ENCODE results near the gene SPG7. TPM values are rescaled to one million over a fixed set of nuclear protein-coding genes. Genes with fewer than 3 reads are reported as not detected.

Gene SPG7
- total and polyA plus RNA-seq, 2 experiments from 2014 or later = 108 to 222 TPM

DNA sequence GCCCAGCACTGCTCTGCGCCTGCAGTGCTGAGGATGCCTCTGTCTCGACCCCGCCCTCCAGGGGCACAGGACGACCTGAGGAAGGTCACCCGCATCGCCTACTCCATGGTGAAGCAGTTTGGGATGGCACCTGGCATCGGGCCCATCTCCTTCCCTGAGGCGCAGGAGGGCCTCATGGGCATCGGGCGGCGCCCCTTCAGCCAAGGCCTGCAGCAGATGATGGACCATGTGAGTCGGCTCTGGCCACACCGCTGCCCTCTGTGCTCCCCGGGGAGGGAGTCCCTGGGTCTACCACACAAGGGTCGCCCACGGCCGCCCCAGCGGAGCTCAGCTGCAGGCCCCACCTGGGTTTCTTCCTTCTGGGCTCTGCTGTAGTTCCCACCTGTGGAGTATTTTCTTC, 45.5 kb downstream of the SPG7 start:
- no peak for TF ChIP-seq EZH2phosphoT487 (IDR thresholded peaks at IDR 0.05; ENCODE audit: low read depth, severe bottlenecking, unreplicated experiment)
- TF ChIP-seq EZH2 (IDR thresholded peaks at IDR 0.05; ENCODE audit: borderline replicate concordance) = no peak
- TF ChIP-seq, protein P1, sequence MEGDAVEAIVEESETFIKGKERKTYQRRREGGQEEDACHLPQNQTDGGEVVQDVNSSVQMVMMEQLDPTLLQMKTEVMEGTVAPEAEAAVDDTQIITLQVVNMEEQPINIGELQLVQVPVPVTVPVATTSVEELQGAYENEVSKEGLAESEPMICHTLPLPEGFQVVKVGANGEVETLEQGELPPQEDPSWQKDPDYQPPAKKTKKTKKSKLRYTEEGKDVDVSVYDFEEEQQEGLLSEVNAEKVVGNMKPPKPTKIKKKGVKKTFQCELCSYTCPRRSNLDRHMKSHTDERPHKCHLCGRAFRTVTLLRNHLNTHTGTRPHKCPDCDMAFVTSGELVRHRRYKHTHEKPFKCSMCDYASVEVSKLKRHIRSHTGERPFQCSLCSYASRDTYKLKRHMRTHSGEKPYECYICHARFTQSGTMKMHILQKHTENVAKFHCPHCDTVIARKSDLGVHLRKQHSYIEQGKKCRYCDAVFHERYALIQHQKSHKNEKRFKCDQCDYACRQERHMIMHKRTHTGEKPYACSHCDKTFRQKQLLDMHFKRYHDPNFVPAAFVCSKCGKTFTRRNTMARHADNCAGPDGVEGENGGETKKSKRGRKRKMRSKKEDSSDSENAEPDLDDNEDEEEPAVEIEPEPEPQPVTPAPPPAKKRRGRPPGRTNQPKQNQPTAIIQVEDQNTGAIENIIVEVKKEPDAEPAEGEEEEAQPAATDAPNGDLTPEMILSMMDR (IDR thresholded peaks at IDR 0.05; ENCODE audit: poor library complexity) = no peak
- 94% methylated on average over 18 of the region's 18 CpGs for WGBS (ENCODE audit: low lambda C conversion rate, missing lambda C conversion rate)
- H3K9me2 ChIP-seq (replicated peaks; ENCODE audit: insufficient read depth) = no peaks in the 10 kb centered on the region
- H3K79me2 ChIP-seq = no peaks in the 10 kb centered on the region
- DNase-seq (ENCODE audit: low spot score) = no peak
- no peaks in the 10 kb centered on the region for H4K20me1 ChIP-seq (ENCODE audit: insufficient read depth, poor library complexity, severe bottlenecking)
- H2AFZ ChIP-seq = no peak overlapping the region
- no peak overlapping the region for H3K4me2 ChIP-seq
- H3K4me3 ChIP-seq = no peak overlapping the region
- H3K27ac ChIP-seq = no peak overlapping the region
- no peaks in the 10 kb centered on the region for H3K36me3 ChIP-seq (replicated peaks; ENCODE audit: insufficient read depth, low read depth)
- no peaks in the 10 kb centered on the region for H3K4me1 ChIP-seq (ENCODE audit: insufficient read depth)
- H3K27me3 ChIP-seq = no peaks in the 10 kb centered on the region
- no peaks in the 10 kb centered on the region for H3K9me3 ChIP-seq (ENCODE audit: low read depth)

DNA sequence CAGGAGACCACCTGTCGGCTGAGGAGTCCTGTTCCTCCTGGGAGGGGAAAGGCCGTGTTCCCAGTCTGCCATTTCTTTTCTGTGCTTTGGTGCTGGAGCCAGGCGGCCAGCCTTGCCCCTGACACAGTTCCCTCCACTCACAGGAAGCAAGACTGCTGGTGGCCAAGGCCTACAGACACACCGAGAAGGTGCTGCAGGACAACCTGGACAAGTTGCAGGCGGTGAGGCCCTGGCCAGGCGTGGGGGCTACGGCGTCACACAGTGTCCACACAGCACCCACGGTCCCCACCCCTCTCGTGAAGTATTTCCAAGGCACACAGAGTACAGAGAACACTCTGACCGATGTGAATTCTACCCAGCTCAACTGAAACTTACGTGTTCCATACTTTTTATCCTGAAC, 46.1 kb downstream of the SPG7 start:
- H3K27ac ChIP-seq = no peak overlapping the region
- H3K36me3 ChIP-seq (replicated peaks; ENCODE audit: insufficient read depth, low read depth) = no peaks in the 10 kb centered on the region
- H3K9me3 ChIP-seq (ENCODE audit: low read depth) = no peaks in the 10 kb centered on the region
- no peak for TF ChIP-seq EZH2 (IDR thresholded peaks at IDR 0.05; ENCODE audit: borderline replicate concordance)
- TF ChIP-seq, protein P1 (IDR thresholded peaks at IDR 0.05; ENCODE audit: poor library complexity) = no peak
- H4K20me1 ChIP-seq (ENCODE audit: insufficient read depth, poor library complexity, severe bottlenecking) = no peaks in the 10 kb centered on the region
- 97% methylated on average over 12 of the region's 12 CpGs for WGBS (ENCODE audit: low lambda C conversion rate, missing lambda C conversion rate)
- no peaks in the 10 kb centered on the region for H3K79me2 ChIP-seq
- DNase-seq (ENCODE audit: low spot score) = no peak
- no peak overlapping the region for H2AFZ ChIP-seq
- H3K9me2 ChIP-seq (replicated peaks; ENCODE audit: insufficient read depth) = no peaks in the 10 kb centered on the region
- H3K4me3 ChIP-seq = no peak overlapping the region
- no peaks in the 10 kb centered on the region for H3K4me1 ChIP-seq (ENCODE audit: insufficient read depth)
- no peak overlapping the region for H3K4me2 ChIP-seq
- no peaks in the 10 kb centered on the region for H3K27me3 ChIP-seq

DNA sequence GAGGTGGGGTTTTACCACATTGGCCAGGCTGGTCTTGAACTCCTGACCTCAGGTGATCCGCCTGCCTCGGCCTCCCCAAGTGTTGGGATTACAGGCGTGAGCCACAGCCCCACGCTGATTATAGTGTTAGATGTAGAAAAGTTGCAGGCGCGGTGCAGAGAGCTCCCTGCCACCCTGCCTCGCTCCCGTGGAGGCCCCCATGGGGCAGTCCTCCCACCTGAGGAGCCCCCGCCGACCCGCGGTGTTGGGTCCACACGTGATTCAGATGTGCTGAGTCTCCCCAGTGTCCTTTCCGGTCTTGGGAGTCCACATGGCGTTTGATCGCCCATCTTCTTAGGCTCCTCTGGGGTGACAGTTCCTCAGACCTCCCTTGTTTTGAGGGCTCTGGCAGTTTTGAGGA, 47.1 kb downstream of the SPG7 start:
- DNase-seq (ENCODE audit: low spot score) = no peak
- Histone ChIP-seq H3K4me2 (no peak overlapping the region), H3K9me2 (replicated peaks; ENCODE audit: insufficient read depth) (no peaks in the 10 kb centered on the region), H3K36me3 (replicated peaks; ENCODE audit: insufficient read depth, low read depth) (no peaks in the 10 kb centered on the region), H3K27ac (no peak overlapping the region), H3K4me3 (no peak overlapping the region), H3K4me1 (ENCODE audit: insufficient read depth) (peaks cover 5% of the 10 kb centered on the region), H2AFZ (no peak overlapping the region), H3K9me3 (ENCODE audit: low read depth) (no peaks in the 10 kb centered on the region), H3K79me2 (no peaks in the 10 kb centered on the region), H3K27me3 (no peaks in the 10 kb centered on the region), H4K20me1 (ENCODE audit: insufficient read depth, poor library complexity, severe bottlenecking) (no peaks in the 10 kb centered on the region)
- 98% methylated on average over 16 of the region's 16 CpGs for WGBS (ENCODE audit: low lambda C conversion rate, missing lambda C conversion rate)
- TF ChIP-seq, protein P1 (IDR thresholded peaks at IDR 0.05; ENCODE audit: poor library complexity) = no peak
- TF ChIP-seq EZH2 (IDR thresholded peaks at IDR 0.05; ENCODE audit: borderline replicate concordance) = no peak
- TF ChIP-seq EZH2phosphoT487 (IDR thresholded peaks at IDR 0.05; ENCODE audit: low read depth, severe bottlenecking, unreplicated experiment) = no peak

DNA sequence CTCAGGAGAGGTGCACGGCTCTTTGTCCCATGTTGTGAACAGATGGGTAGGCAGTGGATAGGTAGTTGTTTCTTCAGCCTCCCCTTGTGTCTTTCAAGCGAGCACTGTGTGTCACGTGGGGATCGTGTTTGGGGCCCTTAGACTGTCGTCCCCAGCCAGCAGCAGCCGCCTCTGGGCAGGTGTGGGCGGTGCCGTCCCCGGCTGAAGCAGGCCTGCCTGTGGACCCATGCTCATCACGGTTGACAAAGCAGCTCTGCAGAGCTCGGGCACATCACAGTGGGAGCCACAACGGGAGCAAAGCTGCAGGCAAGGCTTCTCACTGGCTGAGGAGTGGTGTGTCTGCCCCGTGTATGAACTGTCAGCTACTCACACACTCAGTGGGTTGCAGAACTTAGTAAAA, 47.6 kb downstream of the SPG7 start:
- Histone ChIP-seq H2AFZ (no peak overlapping the region), H3K9me3 (ENCODE audit: low read depth) (no peaks in the 10 kb centered on the region), H4K20me1 (ENCODE audit: insufficient read depth, poor library complexity, severe bottlenecking) (no peaks in the 10 kb centered on the region), H3K4me2 (no peak overlapping the region), H3K4me3 (no peak overlapping the region), H3K9me2 (replicated peaks; ENCODE audit: insufficient read depth) (no peaks in the 10 kb centered on the region), H3K79me2 (peaks cover 2% of the 10 kb centered on the region), H3K27ac (no peak overlapping the region), H3K27me3 (no peaks in the 10 kb centered on the region), H3K36me3 (replicated peaks; ENCODE audit: insufficient read depth, low read depth) (no peaks in the 10 kb centered on the region), H3K4me1 (ENCODE audit: insufficient read depth) (peaks cover 5% of the 10 kb centered on the region)
- DNase-seq (ENCODE audit: low spot score) = no peak
- 96% methylated on average over 13 of the region's 13 CpGs for WGBS (ENCODE audit: low lambda C conversion rate, missing lambda C conversion rate)
- no peak for TF ChIP-seq EZH2phosphoT487 (IDR thresholded peaks at IDR 0.05; ENCODE audit: low read depth, severe bottlenecking, unreplicated experiment)
- TF ChIP-seq, protein P1 (IDR thresholded peaks at IDR 0.05; ENCODE audit: poor library complexity) = no peak
- TF ChIP-seq EZH2 (IDR thresholded peaks at IDR 0.05; ENCODE audit: borderline replicate concordance) = no peak

Measured in hepatocyte (in vitro differentiated cells).